HepG2 (cell line): ENCODE measurements around the gene LRRC27. TPM values are rescaled to one million over a fixed set of nuclear protein-coding genes. Genes with fewer than 3 reads are reported as not detected.

Source experiments
- BORCS8-MEF2B ChIP-seq: sonication (generic); formaldehyde crosslinking; IDR thresholded peaks from 2 replicates; pipeline ENCODE4 v1.8.0; 2022; ENCODE audit warnings: mild to moderate bottlenecking, missing genetic modification reagents
- BRD4 ChIP-seq: sonication (generic); formaldehyde crosslinking; IDR thresholded peaks from 2 replicates; pipeline ENCODE4 v1.4.0; 2020; ENCODE audit warnings: missing genetic modification reagents
- DR1 ChIP-seq: sonication (generic); formaldehyde crosslinking; IDR thresholded peaks from 2 replicates; pipeline ENCODE4 v1.8.0; 2021; ENCODE audit warnings: mild to moderate bottlenecking, missing genetic modification reagents, inconsistent platforms
- FOXK2 ChIP-seq: fragments of 450-650 bp; IDR thresholded peaks from 2 replicates; pipeline ENCODE4 v1.6.1; 2016
- HHEX ChIP-seq: IDR thresholded peaks from 2 replicates; pipeline ENCODE4 v1.6.1; 2016; ENCODE audit warnings: control low read depth
- HNRNPUL1 ChIP-seq: fragments of 200-400 bp; formaldehyde crosslinking; IDR thresholded peaks from 2 replicates; pipeline ENCODE4 v1.6.1; 2017; ENCODE audit warnings: low read depth, mild to moderate bottlenecking, low read length, moderate library complexity
- KLF11 ChIP-seq: IDR thresholded peaks from 2 replicates; pipeline ENCODE4 v1.6.1; 2016; ENCODE audit warnings: missing compliant biosample characterization
- MYNN ChIP-seq: sonication (generic); formaldehyde crosslinking; IDR thresholded peaks from 2 replicates; pipeline ENCODE4 v1.4.0; 2020; ENCODE audit warnings: mild to moderate bottlenecking, low read depth, missing genetic modification reagents
- NFIB ChIP-seq: sonication (generic); formaldehyde crosslinking; IDR thresholded peaks from 2 replicates; pipeline ENCODE4 v1.9.0; 2021; ENCODE audit warnings: missing genetic modification reagents, mild to moderate bottlenecking, borderline replicate concordance
- RARG ChIP-seq: sonication (generic); formaldehyde crosslinking; IDR thresholded peaks from 2 replicates; pipeline ENCODE4 v1.4.0; 2020; ENCODE audit warnings: low read depth, mild to moderate bottlenecking, missing genetic modification reagents
- SALL1 ChIP-seq: sonication (generic); formaldehyde crosslinking; IDR thresholded peaks from 2 replicates; pipeline ENCODE4 v1.8.0; 2022; ENCODE audit warnings: mild to moderate bottlenecking, missing genetic modification reagents
- SETDB1 ChIP-seq: sonication (generic); formaldehyde crosslinking; IDR thresholded peaks from 2 replicates; pipeline ENCODE4 v1.5.1; 2020; ENCODE audit warnings: missing genetic modification reagents, mild to moderate bottlenecking, borderline replicate concordance
- SRSF4 ChIP-seq: fragments of 200-400 bp; formaldehyde crosslinking; IDR thresholded peaks from one replicate; pipeline ENCODE4 v1.6.1; 2018; ENCODE audit warnings: mild to moderate bottlenecking, low read depth, low read length, moderate library complexity; ENCODE audit not compliant: poor library complexity, severe bottlenecking
- U2AF1 ChIP-seq: fragments of 200-400 bp; formaldehyde crosslinking; optimal IDR thresholded peaks from 2 replicates; pipeline ENCODE3; 2017; ENCODE audit warnings: mild to moderate bottlenecking, low read depth, low read length
- ZNF17 ChIP-seq: sonication (generic); formaldehyde crosslinking; IDR thresholded peaks from 2 replicates; pipeline ENCODE4 v1.5.0; 2020; ENCODE audit warnings: mild to moderate bottlenecking, missing genetic modification reagents
- ZNF44 ChIP-seq: sonication (generic); formaldehyde crosslinking; IDR thresholded peaks from 2 replicates; pipeline ENCODE4 v1.5.1; 2020; ENCODE audit warnings: mild to moderate bottlenecking, missing genetic modification reagents
- ZNF562 ChIP-seq: sonication (generic); formaldehyde crosslinking; IDR thresholded peaks from 2 replicates; pipeline ENCODE4 v1.8.0; 2022; ENCODE audit warnings: missing genetic modification reagents, borderline replicate concordance
- ZNF703 ChIP-seq: sonication (generic); formaldehyde crosslinking; IDR thresholded peaks from 2 replicates; pipeline ENCODE4 v1.5.1; 2020; ENCODE audit warnings: missing genetic modification reagents, mild to moderate bottlenecking, moderate library complexity, borderline replicate concordance
- ZNF737 ChIP-seq: sonication (generic); formaldehyde crosslinking; IDR thresholded peaks from 2 replicates; pipeline ENCODE4 v1.5.0; 2020; ENCODE audit warnings: missing genetic modification reagents, mild to moderate bottlenecking, borderline replicate concordance
- polyA plus RNA-seq, 8 experiments: library from polyadenylated mRNA; depleted of rRNA in 3 of 8; stranded (reverse) in 7 of 8; unstranded in 1 of 8; fragments of >200 nt; fragmentation: Illumina TruSeq in 4 of 8; extraction: Trizol in 4 of 8; gene quantifications; 2 replicates each; pipeline versions ENCODE4 v1.2.1 to v1.2.3, GENCODE V29; 2011 to 2016; ENCODE audit warnings: low read depth in 4 of 8, missing spikeins in 1 of 8, mixed read lengths in 1 of 8; ENCODE audit not compliant: insufficient read depth in 1 of 8
- total RNA-seq, 5 experiments: library from RNA; depleted of rRNA; stranded (reverse); fragments of >200 nt; fragmentation: Illumina TruSeq; extraction: Trizol; gene quantifications; 2 replicates each; pipeline ENCODE4 v1.2.3, GENCODE V29; 2016; ENCODE audit warnings: low read depth in 1 of 5
- TF ChIP-seq, protein P1 (sequence below): sonication (generic); formaldehyde crosslinking; IDR thresholded peaks from 2 replicates; pipeline ENCODE4 v1.5.0; 2020; ENCODE audit warnings: missing genetic modification reagents
- TF ChIP-seq, protein P2 (sequence below): sonication (generic); formaldehyde crosslinking; IDR thresholded peaks from 2 replicates; pipeline ENCODE4 v1.5.1; 2020; ENCODE audit warnings: missing genetic modification reagents, mild to moderate bottlenecking, borderline replicate concordance
- TF ChIP-seq, protein P3 (sequence below): sonication (generic); formaldehyde crosslinking; IDR thresholded peaks from 2 replicates; pipeline ENCODE4 v1.4.0; 2020; ENCODE audit warnings: missing genetic modification reagents, mild to moderate bottlenecking, borderline replicate concordance
- TF ChIP-seq, protein P4 (sequence below): sonication (generic); formaldehyde crosslinking; IDR thresholded peaks from 2 replicates; pipeline ENCODE4 v1.5.0; 2020; ENCODE audit warnings: missing genetic modification reagents
- TF ChIP-seq, protein P5 (sequence below): sonication (generic); formaldehyde crosslinking; IDR thresholded peaks from 2 replicates; pipeline ENCODE4 v1.5.0; 2020; ENCODE audit warnings: missing genetic modification reagents, mild to moderate bottlenecking, borderline replicate concordance

Gene LRRC27
- total and polyA plus RNA-seq, 2 of the 13 experiments (the other 11 are each of a cell fraction or from before 2014, with no cell fraction given): 4.2 to 4.6 TPM

DNA sequence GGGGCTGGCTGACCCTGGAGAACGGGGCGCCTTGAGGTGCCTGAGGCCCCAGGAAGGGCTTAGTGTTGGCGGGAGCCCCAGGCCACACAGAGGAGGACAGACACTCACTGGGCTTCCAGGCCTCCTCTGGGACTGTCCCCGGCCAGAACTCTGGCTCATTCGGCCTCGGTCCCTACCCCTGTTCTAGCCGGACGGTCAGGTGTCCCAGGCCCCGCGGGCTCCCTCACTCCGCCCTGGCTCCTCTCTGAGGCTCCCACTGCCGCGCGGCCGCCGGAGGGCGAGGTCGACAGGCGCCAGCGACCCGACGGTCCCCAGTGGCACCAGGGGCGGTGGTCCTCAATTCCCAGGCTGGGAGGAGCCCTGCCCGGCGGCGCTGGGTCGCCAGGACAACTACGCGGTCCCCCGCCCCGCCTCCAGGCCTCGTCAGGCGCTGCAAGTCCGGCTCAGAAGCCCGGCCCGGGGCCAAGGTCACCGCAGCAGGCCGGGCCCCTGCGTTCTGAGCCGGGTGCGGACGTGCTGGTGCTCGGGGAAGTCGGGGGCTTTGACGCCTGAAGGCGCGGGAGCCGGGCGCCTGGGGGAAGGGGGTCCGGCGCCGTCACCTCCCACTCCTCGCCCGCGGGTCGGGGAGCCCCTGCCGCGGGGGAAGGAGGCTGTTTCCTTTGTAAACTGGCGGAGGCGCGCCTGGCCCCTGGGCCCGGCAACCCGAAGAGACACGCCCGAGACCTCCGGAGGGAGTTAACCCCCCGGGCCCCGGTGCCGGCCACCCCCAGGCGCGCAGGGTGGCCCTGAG is 63.9 kb downstream of the LRRC27 start (continued):
- TF ChIP-seq ZNF703: peak; percentile 31; the same call in 1 of the 2 replicates
- peak; percentile 58; the same call in 1 of the 2 replicates for TF ChIP-seq SALL1 (CRISPR knock-in tag)
- TF ChIP-seq, protein P1, sequence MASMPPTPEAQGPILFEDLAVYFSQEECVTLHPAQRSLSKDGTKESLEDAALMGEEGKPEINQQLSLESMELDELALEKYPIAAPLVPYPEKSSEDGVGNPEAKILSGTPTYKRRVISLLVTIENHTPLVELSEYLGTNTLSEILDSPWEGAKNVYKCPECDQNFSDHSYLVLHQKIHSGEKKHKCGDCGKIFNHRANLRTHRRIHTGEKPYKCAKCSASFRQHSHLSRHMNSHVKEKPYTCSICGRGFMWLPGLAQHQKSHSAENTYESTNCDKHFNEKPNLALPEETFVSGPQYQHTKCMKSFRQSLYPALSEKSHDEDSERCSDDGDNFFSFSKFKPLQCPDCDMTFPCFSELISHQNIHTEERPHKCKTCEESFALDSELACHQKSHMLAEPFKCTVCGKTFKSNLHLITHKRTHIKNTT: no peak
- TF ChIP-seq, protein P2, sequence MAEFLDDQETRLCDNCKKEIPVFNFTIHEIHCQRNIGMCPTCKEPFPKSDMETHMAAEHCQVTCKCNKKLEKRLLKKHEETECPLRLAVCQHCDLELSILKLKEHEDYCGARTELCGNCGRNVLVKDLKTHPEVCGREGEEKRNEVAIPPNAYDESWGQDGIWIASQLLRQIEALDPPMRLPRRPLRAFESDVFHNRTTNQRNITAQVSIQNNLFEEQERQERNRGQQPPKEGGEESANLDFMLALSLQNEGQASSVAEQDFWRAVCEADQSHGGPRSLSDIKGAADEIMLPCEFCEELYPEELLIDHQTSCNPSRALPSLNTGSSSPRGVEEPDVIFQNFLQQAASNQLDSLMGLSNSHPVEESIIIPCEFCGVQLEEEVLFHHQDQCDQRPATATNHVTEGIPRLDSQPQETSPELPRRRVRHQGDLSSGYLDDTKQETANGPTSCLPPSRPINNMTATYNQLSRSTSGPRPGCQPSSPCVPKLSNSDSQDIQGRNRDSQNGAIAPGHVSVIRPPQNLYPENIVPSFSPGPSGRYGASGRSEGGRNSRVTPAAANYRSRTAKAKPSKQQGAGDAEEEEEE (CRISPR knock-in tag): no peak
- no peak for TF ChIP-seq FOXK2
- 0 out of 2 replicates have a peak, but pooled peaks have one; percentile 51 for TF ChIP-seq BRD4 (CRISPR knock-in tag)
- TF ChIP-seq HNRNPUL1: no peak
- TF ChIP-seq KLF11 (CRISPR knock-in tag): no peak
- TF ChIP-seq U2AF1: no peak
- TF ChIP-seq RARG (CRISPR knock-in tag): no peak
- TF ChIP-seq ZNF17: no peak
- TF ChIP-seq NFIB (CRISPR knock-in tag): no peak
- no peak for TF ChIP-seq SETDB1
- TF ChIP-seq BORCS8-MEF2B (CRISPR knock-in tag): peak; percentile 67; the same call in 1 of the 2 replicates
- TF ChIP-seq, protein P3, sequence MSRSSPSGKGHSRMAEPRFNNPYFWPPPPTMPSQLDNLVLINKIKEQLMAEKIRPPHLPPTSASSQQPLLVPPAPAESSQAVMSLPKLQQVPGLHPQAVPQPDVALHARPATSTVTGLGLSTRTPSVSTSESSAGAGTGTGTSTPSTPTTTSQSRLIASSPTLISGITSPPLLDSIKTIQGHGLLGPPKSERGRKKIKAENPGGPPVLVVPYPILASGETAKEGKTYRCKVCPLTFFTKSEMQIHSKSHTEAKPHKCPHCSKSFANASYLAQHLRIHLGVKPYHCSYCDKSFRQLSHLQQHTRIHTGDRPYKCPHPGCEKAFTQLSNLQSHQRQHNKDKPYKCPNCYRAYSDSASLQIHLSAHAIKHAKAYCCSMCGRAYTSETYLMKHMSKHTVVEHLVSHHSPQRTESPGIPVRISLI: no peak
- TF ChIP-seq DR1 (CRISPR knock-in tag): peak; percentile 35; the same call in 1 of the 2 replicates
- TF ChIP-seq, protein P4, sequence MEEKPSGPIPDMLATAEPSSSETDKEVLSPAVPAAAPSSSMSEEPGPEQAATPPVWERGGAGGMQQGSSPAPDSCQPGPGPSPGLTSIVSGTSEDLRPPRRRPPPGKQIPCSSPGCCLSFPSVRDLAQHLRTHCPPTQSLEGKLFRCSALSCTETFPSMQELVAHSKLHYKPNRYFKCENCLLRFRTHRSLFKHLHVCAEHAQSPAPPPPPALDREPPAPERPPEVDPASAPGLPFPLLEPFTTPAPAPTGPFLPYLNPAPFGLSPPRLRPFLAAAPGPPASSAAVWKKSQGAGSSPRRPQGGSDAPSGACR (CRISPR knock-in tag): no peak
- TF ChIP-seq ZNF737: no peak
- TF ChIP-seq ZNF44: no peak
- no peak for TF ChIP-seq MYNN (CRISPR knock-in tag)
- TF ChIP-seq ZNF562 (CRISPR knock-in tag): no peak
- no peak for TF ChIP-seq SRSF4
- no peak for TF ChIP-seq HHEX (CRISPR knock-in tag)
- TF ChIP-seq, protein P5, sequence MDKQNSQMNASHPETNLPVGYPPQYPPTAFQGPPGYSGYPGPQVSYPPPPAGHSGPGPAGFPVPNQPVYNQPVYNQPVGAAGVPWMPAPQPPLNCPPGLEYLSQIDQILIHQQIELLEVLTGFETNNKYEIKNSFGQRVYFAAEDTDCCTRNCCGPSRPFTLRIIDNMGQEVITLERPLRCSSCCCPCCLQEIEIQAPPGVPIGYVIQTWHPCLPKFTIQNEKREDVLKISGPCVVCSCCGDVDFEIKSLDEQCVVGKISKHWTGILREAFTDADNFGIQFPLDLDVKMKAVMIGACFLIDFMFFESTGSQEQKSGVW: no peak
